B cell (primary cell): ENCODE data around the gene VIPAS39. TPM values are rescaled to one million over a fixed set of nuclear protein-coding genes. Genes with fewer than 3 reads are reported as not detected.

Experiments
- ATAC-seq: fragments of 200-7000 bp; cut with Tn5 transposase; one replicate; pipeline ENCODE4 v1.10.0; 2021; ENCODE audit warnings: low read depth, mild to moderate bottlenecking, moderate number of reproducible peaks, moderate library complexity
- CTCF ChIA-PET: fragments of 350-600 bp; sonication (Branson Sonifier 250); formaldehyde crosslinking; loops from one replicate; lab custom pipeline; 2021; ENCODE audit warnings: antibody characterized with exemption, inconsistent platforms; lab: Charles Lee
- POLR2A ChIA-PET: fragments of 350-600 bp; sonication (Branson Sonifier 250); formaldehyde crosslinking; loops from one replicate; lab custom pipeline; 2021; ENCODE audit warnings: antibody characterized with exemption; lab: Charles Lee
- DNase-seq: peaks from one replicate; pipeline ENCODE4 v3.0.0; 2013
- H2AFZ ChIP-seq: 2 replicates; pipeline ENCODE4 v1.6.1; 2012; ENCODE audit warnings: mild to moderate bottlenecking, low read depth, low read length; ENCODE audit not compliant: insufficient read depth, poor library complexity, severe bottlenecking
- H3K27ac ChIP-seq, 2 donors: 1 replicate in 1 of 2; 2 replicates in 1 of 2; pipeline ENCODE4 v1.5.1; 2012 to 2013; ENCODE audit warnings: low read length in 2 of 2, mild to moderate bottlenecking in 2 of 2, moderate library complexity in 1 of 2
- H3K27me3 ChIP-seq, 4 experiments: fragments of 200-600 bp in 1 of 4; sonication (generic) in 1 of 4; replicated peaks in 1 of 4; 1 replicate in 2 of 4; 2 replicates in 2 of 4; pipeline versions ENCODE4 v1.6.1 to v1.7.0; 2013 to 2016; ENCODE audit warnings: low read length in 3 of 4, mild to moderate bottlenecking in 2 of 4, mixed read lengths in 1 of 4, moderate library complexity in 1 of 4; ENCODE audit not compliant: insufficient read depth in 4 of 4, control insufficient read depth in 3 of 4; ENCODE audit errors: control extremely low read depth in 1 of 4
- H3K36me3 ChIP-seq, 2 experiments: replicated peaks in 1 of 2; 1 replicate in 1 of 2; 2 replicates in 1 of 2; pipeline versions ENCODE4 v1.6.1 to v1.7.1; 2013; ENCODE audit warnings: low read length in 1 of 2; ENCODE audit not compliant: insufficient read depth in 2 of 2, control insufficient read depth in 1 of 2; ENCODE audit errors: control extremely low read depth in 1 of 2, extremely low read depth in 1 of 2
- H3K4me1 ChIP-seq, 2 donors: fragments of 200-600 bp in 1 of 2; sonication (generic) in 1 of 2; 1 replicate in 1 of 2; 2 replicates in 1 of 2; pipeline versions ENCODE4 v1.5.1 to v1.6.1; 2013 to 2017; ENCODE audit warnings: low read length in 2 of 2; ENCODE audit not compliant: control insufficient read depth in 2 of 2, insufficient read depth in 2 of 2
- H3K4me2 ChIP-seq: replicated peaks from 2 replicates; pipeline ENCODE3; 2012; ENCODE audit warnings: mild to moderate bottlenecking, low read depth, low read length; ENCODE audit not compliant: poor library complexity, severe bottlenecking
- H3K4me3 ChIP-seq, 5 experiments: fragments of 200-600 bp in 1 of 5; sonication (generic) in 1 of 5; 1 replicate in 3 of 5; 2 replicates in 2 of 5; pipeline versions ENCODE4 v1.5.1 to v1.7.0; 2011 to 2016; ENCODE audit warnings: low read length in 4 of 5, mild to moderate bottlenecking in 4 of 5, low read depth in 2 of 5, control low read depth in 1 of 5, moderate library complexity in 1 of 5; ENCODE audit not compliant: insufficient read depth in 1 of 5; ENCODE audit errors: control extremely low read depth in 1 of 5, extremely low read depth in 1 of 5
- H3K79me2 ChIP-seq: fragments of 200-600 bp; sonication (generic); one replicate; pipeline ENCODE4 v1.6.0; 2016; ENCODE audit warnings: low read length; ENCODE audit not compliant: control insufficient read depth, insufficient read depth
- H3K9ac ChIP-seq: fragments of 200-600 bp; sonication (generic); 2 replicates; pipeline ENCODE4 v1.6.1; 2017; ENCODE audit warnings: mild to moderate bottlenecking, low read length, moderate library complexity
- H3K9me3 ChIP-seq, 3 donors: one replicate each; pipeline versions ENCODE4 v1.6.1 to v1.7.1; 2013; ENCODE audit warnings: low read length in 2 of 3; ENCODE audit not compliant: control insufficient read depth in 2 of 3, insufficient read depth in 1 of 3; ENCODE audit errors: control extremely low read depth in 1 of 3
- H4K20me1 ChIP-seq: 2 replicates; pipeline ENCODE4 v1.6.0; 2012; ENCODE audit warnings: mild to moderate bottlenecking, low read length; ENCODE audit not compliant: insufficient read depth, control insufficient read depth, poor library complexity, severe bottlenecking
- H3K27ac Mint-ChIP-seq: one replicate; pipeline ENCODE4 v1.8.0; 2021; ENCODE audit warnings: mixed read lengths
- H3K27me3 Mint-ChIP-seq: one replicate; pipeline ENCODE4 v1.8.0; 2021; ENCODE audit warnings: mixed read lengths
- H3K4me1 Mint-ChIP-seq: one replicate; pipeline ENCODE4 v1.8.0; 2021; ENCODE audit warnings: mixed read lengths
- H3K4me3 Mint-ChIP-seq: one replicate; pipeline ENCODE4 v1.8.0; 2021; ENCODE audit warnings: mixed read lengths
- H3K9me3 Mint-ChIP-seq: one replicate; pipeline ENCODE4 v1.8.0; 2022; ENCODE audit warnings: mixed read lengths; ENCODE audit not compliant: insufficient read depth
- EZH2 ChIP-seq: IDR thresholded peaks from 2 replicates; pipeline ENCODE4 v1.6.1; 2012; ENCODE audit warnings: borderline replicate concordance, low read depth, mild to moderate bottlenecking, moderate library complexity, low read length; ENCODE audit not compliant: insufficient read depth, poor library complexity, severe bottlenecking
- WGBS: methylation state at CpG from one replicate; pipeline ENCODE4 v1.1.5; 2013; ENCODE audit warnings: missing lambda C conversion rate; ENCODE audit not compliant: insufficient coverage; 5-methylcytosine and 5-hydroxymethylcytosine counted together
- intact Hi-C: fragments of 100-400 bp; cut with micrococcal nuclease; formaldehyde crosslinking; loops from one replicate; pipeline ENCODE4 v1.10.0; 2022
- polyA plus RNA-seq: library from polyadenylated mRNA; depleted of rRNA; stranded (reverse); fragments of >200 nt; gene quantifications from 2 replicates; pipeline ENCODE4 v1.2.3, GENCODE V29; 2012
- total RNA-seq, 2 donors: library from RNA; stranded (reverse); fragments of 120-200 nt in 1 of 2; gene quantifications; 1 replicate in 1 of 2; 2 replicates in 1 of 2; pipeline versions ENCODE4 v1.2.3 to v1.2.4, GENCODE V29; 2013 to 2022
- TF ChIP-seq, protein P1 (sequence below): fragments of 200-600 bp; IDR thresholded peaks from one replicate; pipeline ENCODE4 v1.8.0; 2022; ENCODE audit warnings: antibody characterized with exemption, mild to moderate bottlenecking

Gene VIPAS39
- total and polyA plus RNA-seq, 2 donors (not counting 1 experiment from before 2014, with no cell fraction given), result 17.4 to 25.9 TPM

DNA sequence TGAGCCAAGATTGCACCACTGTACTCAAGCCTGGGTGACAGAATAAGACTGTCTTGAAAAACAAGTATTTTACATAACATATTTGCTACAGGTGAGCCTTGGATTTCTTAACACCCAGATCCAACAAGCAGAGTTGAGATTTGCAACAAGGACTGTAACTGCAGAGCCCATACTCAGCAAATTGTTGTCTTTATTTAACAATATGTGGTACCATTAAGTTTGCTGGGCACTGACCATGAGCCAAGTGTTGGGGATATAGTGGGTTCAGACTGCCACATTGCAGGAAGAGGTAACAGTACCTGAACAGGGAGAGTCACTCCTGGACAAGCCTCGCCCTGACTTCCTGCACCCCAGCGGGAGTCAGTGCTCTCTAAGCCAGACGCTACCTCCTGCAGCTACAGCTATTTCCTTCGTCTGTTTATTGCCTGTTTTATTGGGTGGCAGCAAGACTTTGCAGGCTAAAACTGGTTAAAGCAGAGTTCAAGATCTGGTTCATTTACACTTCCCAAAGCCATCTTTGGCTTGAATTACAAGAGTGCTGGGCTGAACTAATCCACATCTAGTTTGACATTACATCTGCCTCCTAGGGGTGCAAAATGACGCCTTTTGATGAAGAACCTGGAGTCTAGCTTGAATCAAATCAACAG is 12.9 kb upstream of the VIPAS39 start:
- no peaks in the 10 kb centered on the region for H3K9me3 ChIP-seq
- no peak overlapping the region for H3K9ac ChIP-seq
- no peak overlapping the region for H3K4me2 ChIP-seq
- ATAC-seq (no peak), DNase-seq (no peak)
- ChIA-PET POLR2A (no interaction called here), CTCF (no interaction called here)
- Mint-ChIP-seq H3K4me3 (no peak overlapping the region), H3K27ac (no peak overlapping the region), H3K27me3 (no peaks in the 10 kb centered on the region), H3K4me1 (no peaks in the 10 kb centered on the region), H3K9me3 (no peaks in the 10 kb centered on the region)
- H4K20me1 ChIP-seq, result peaks cover 4% of the 10 kb centered on the region
- H3K4me3 ChIP-seq, result no peak overlapping the region
- TF ChIP-seq EZH2, result no peak
- no peak overlapping the region for H2AFZ ChIP-seq
- H3K27ac ChIP-seq, result no peak overlapping the region
- WGBS, result 89% methylated on average over 4 of the region's 5 CpGs
- no peaks in the 10 kb centered on the region for H3K79me2 ChIP-seq
- H3K36me3 ChIP-seq, result peaks cover 0 to 41% of the 10 kb centered on the region in 2 experiments
- intact Hi-C loops, result no loop called here
- H3K4me1 ChIP-seq, result no peaks in the 10 kb centered on the region
- no peaks in the 10 kb centered on the region for H3K27me3 ChIP-seq

DNA sequence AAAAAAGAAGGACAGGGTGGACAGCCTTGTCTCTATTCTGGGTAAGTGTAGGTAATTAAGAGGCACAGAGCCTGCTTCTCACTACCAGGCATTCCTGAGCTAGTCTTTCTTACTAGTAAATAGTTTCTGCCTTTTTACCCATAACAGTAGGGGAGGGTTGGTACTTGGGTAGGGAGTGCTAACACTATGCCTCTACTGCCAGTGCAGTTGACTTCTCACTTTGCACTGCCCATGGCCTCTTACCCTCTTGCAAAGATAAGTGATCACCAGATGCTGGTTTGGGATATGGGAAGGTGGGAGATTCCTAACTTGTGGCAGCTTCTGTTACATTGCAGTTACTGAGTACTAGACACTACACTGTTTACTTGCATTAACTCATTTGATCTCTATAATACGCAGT is 12.1 kb upstream of the VIPAS39 start:
- no peak for TF ChIP-seq EZH2
- TF ChIP-seq, protein P1, sequence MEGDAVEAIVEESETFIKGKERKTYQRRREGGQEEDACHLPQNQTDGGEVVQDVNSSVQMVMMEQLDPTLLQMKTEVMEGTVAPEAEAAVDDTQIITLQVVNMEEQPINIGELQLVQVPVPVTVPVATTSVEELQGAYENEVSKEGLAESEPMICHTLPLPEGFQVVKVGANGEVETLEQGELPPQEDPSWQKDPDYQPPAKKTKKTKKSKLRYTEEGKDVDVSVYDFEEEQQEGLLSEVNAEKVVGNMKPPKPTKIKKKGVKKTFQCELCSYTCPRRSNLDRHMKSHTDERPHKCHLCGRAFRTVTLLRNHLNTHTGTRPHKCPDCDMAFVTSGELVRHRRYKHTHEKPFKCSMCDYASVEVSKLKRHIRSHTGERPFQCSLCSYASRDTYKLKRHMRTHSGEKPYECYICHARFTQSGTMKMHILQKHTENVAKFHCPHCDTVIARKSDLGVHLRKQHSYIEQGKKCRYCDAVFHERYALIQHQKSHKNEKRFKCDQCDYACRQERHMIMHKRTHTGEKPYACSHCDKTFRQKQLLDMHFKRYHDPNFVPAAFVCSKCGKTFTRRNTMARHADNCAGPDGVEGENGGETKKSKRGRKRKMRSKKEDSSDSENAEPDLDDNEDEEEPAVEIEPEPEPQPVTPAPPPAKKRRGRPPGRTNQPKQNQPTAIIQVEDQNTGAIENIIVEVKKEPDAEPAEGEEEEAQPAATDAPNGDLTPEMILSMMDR, result no peak

More for the DNA sequence above, 12.1 kb upstream of the VIPAS39 start:
- H3K4me2 ChIP-seq, result no peak overlapping the region
- Mint-ChIP-seq H3K27ac (no peak overlapping the region), H3K4me3 (no peak overlapping the region), H3K4me1 (no peaks in the 10 kb centered on the region), H3K9me3 (no peaks in the 10 kb centered on the region), H3K27me3 (no peaks in the 10 kb centered on the region)
- ChIA-PET CTCF (no interaction called here), POLR2A (interaction anchor here (0.5 kb wide), 1 partner anchor 27 kb away, joined by 5 read pairs; no protein-coding TSS in a partner anchor)
- no peak overlapping the region for H2AFZ ChIP-seq
- DNase-seq (no peak), ATAC-seq (no peak)
- intact Hi-C loops, result no loop called here
- peaks cover 4% of the 10 kb centered on the region for H4K20me1 ChIP-seq
- H3K4me3 ChIP-seq, result no peak overlapping the region
- H3K27me3 ChIP-seq, result no peaks in the 10 kb centered on the region
- no peaks in the 10 kb centered on the region for H3K9me3 ChIP-seq
- no CpG with 5 or more reads among the region's 1 CpG for WGBS
- peaks cover 0 to 48% of the 10 kb centered on the region in 2 experiments for H3K36me3 ChIP-seq
- H3K4me1 ChIP-seq, result no peaks in the 10 kb centered on the region
- no peak overlapping the region for H3K27ac ChIP-seq
- H3K79me2 ChIP-seq, result no peaks in the 10 kb centered on the region
- H3K9ac ChIP-seq, result no peak overlapping the region
